Smooth muscle cell (in vitro differentiated cells): ENCODE measurements around the gene STXBP5. TPM values are rescaled to one million over a fixed set of nuclear protein-coding genes. Genes with fewer than 3 reads are reported as not detected.

Source experiments
- DNase-seq: peaks from one replicate; lab custom pipeline; 2025; ENCODE audit not compliant: unreplicated experiment; lab: John Stamatoyannopoulos, UW
- H2AFZ ChIP-seq: fragments of 200-600 bp; sonication (generic); 2 replicates; pipeline ENCODE4 v1.6.0; 2016; ENCODE audit warnings: antibody characterized with exemption, low read depth, mild to moderate bottlenecking
- H3F3A ChIP-seq: fragments of 200-600 bp; sonication (generic); 2 replicates; pipeline ENCODE4 v1.6.0; 2017; ENCODE audit warnings: antibody characterized with exemption, low read depth
- H3K27ac ChIP-seq: fragments of 200-600 bp; sonication (generic); 2 replicates; pipeline ENCODE4 v1.5.1; 2016; ENCODE audit warnings: low read depth, mild to moderate bottlenecking
- H3K27me3 ChIP-seq: fragments of 200-600 bp; sonication (generic); 2 replicates; pipeline ENCODE4 v1.6.1; 2016; ENCODE audit warnings: low read depth, mild to moderate bottlenecking
- H3K36me3 ChIP-seq: fragments of 200-600 bp; sonication (generic); 2 replicates; pipeline ENCODE4 v1.5.1; 2016; ENCODE audit warnings: low read depth
- H3K4me1 ChIP-seq: fragments of 200-600 bp; sonication (generic); 2 replicates; pipeline ENCODE4 v1.5.1; 2016; ENCODE audit warnings: low read depth
- H3K4me2 ChIP-seq: fragments of 200-600 bp; sonication (generic); 2 replicates; pipeline ENCODE4 v1.6.0; 2016; ENCODE audit warnings: mild to moderate bottlenecking
- H3K4me3 ChIP-seq: fragments of 200-600 bp; sonication (generic); 2 replicates; pipeline ENCODE4 v1.5.1; 2016; ENCODE audit warnings: mild to moderate bottlenecking
- H3K79me2 ChIP-seq: fragments of 200-600 bp; sonication (generic); 2 replicates; pipeline ENCODE4 v1.6.0; 2016; ENCODE audit warnings: low read depth, mild to moderate bottlenecking
- H3K9ac ChIP-seq: fragments of 200-600 bp; sonication (generic); 2 replicates; pipeline ENCODE4 v1.6.0; 2016; ENCODE audit warnings: low read depth
- H3K9me3 ChIP-seq: fragments of 200-600 bp; sonication (generic); replicated peaks from 2 replicates; pipeline ENCODE4 v1.5.1; 2016; ENCODE audit warnings: low read depth
- H4K20me1 ChIP-seq: fragments of 200-600 bp; sonication (generic); 2 replicates; pipeline ENCODE4 v1.6.0; 2016; ENCODE audit warnings: low read depth
- WGBS: methylation state at CpG from one replicate; pipeline ENCODE4 v1.1.7; 2016; ENCODE audit warnings: low lambda C conversion rate; 5-methylcytosine and 5-hydroxymethylcytosine counted together
- polyA plus RNA-seq: library from polyadenylated mRNA; unstranded; fragments of >200 nt; fragmentation: Nextera tagmentation; extraction: Ambion mirVana; gene quantifications from 2 replicates; pipeline ENCODE4 v1.2.1, GENCODE V29; 2016
- total RNA-seq: library from RNA; depleted of rRNA; stranded (reverse); fragments of >200 nt; gene quantifications from 2 replicates; pipeline ENCODE4 v1.2.3, GENCODE V29; 2014
- TF ChIP-seq, protein P1 (sequence below): fragments of 200-600 bp; sonication (generic); IDR thresholded peaks from 2 replicates; pipeline ENCODE4 v1.5.1; 2017; ENCODE audit warnings: borderline replicate concordance, mild to moderate bottlenecking, antibody characterized with exemption; ENCODE audit not compliant: insufficient read depth, poor library complexity, severe bottlenecking

STXBP5 gene
- total and polyA plus RNA-seq, 2 experiments from 2014 or later = 8.8 to 25.2 TPM

GRCh38 chr6:147434076-147434475, 229.9 kb downstream of the STXBP5 start:
- no peaks in the 10 kb centered on the region for H3F3A ChIP-seq
- H3K4me2 ChIP-seq = peak overlapping the region; percentile 53
- peak overlapping the region; percentile 11 for H3K27ac ChIP-seq
- 80% methylated on average over 4 of the region's 4 CpGs for WGBS
- H3K27me3 ChIP-seq = no peaks in the 10 kb centered on the region
- no peaks in the 10 kb centered on the region for H3K36me3 ChIP-seq
- no peak overlapping the region for H3K4me3 ChIP-seq
- H4K20me1 ChIP-seq = no peaks in the 10 kb centered on the region
- H3K79me2 ChIP-seq = no peaks in the 10 kb centered on the region
- H2AFZ ChIP-seq = peak overlapping the region; percentile 2
- no peaks in the 10 kb centered on the region for H3K9me3 ChIP-seq
- TF ChIP-seq, protein P1, sequence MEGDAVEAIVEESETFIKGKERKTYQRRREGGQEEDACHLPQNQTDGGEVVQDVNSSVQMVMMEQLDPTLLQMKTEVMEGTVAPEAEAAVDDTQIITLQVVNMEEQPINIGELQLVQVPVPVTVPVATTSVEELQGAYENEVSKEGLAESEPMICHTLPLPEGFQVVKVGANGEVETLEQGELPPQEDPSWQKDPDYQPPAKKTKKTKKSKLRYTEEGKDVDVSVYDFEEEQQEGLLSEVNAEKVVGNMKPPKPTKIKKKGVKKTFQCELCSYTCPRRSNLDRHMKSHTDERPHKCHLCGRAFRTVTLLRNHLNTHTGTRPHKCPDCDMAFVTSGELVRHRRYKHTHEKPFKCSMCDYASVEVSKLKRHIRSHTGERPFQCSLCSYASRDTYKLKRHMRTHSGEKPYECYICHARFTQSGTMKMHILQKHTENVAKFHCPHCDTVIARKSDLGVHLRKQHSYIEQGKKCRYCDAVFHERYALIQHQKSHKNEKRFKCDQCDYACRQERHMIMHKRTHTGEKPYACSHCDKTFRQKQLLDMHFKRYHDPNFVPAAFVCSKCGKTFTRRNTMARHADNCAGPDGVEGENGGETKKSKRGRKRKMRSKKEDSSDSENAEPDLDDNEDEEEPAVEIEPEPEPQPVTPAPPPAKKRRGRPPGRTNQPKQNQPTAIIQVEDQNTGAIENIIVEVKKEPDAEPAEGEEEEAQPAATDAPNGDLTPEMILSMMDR = no peak
- no peaks in the 10 kb centered on the region for H3K4me1 ChIP-seq
- H3K9ac ChIP-seq = no peak overlapping the region
- DNase-seq = no peak

DNA sequence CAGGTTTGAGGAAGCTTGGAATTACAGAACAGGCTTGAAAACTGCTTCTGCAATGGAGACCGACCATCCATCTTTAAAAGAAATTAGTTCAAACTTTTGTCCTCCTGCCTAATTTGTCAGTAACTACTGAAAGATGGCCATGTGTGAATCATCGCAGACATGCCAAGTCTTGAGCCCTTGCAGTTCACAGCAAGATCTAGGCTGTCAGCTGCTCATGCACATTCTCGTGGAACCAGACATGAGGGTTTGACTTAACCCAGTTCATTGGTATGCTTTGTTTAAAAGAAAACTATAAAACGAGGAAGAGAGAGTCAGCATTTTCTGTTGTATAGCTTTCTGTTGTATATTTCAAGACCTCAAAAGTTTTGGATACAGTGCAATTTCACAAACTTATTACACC, 230.3 kb downstream of the STXBP5 start:
- H3K27ac ChIP-seq = peak overlapping the region; percentile 11
- H3K4me3 ChIP-seq = no peak overlapping the region
- no peaks in the 10 kb centered on the region for H3K79me2 ChIP-seq
- H3K4me2 ChIP-seq = peak overlapping the region; percentile 53
- TF ChIP-seq, protein P1 = no peak
- H3K9me3 ChIP-seq = no peaks in the 10 kb centered on the region
- H3F3A ChIP-seq = no peaks in the 10 kb centered on the region
- DNase-seq = no peak
- 13% methylated on average over 4 of the region's 4 CpGs for WGBS
- H3K4me1 ChIP-seq = no peaks in the 10 kb centered on the region
- H3K27me3 ChIP-seq = no peaks in the 10 kb centered on the region
- no peaks in the 10 kb centered on the region for H3K36me3 ChIP-seq
- H2AFZ ChIP-seq = peak overlapping the region; percentile 2
- no peak overlapping the region for H3K9ac ChIP-seq
- no peaks in the 10 kb centered on the region for H4K20me1 ChIP-seq

DNA sequence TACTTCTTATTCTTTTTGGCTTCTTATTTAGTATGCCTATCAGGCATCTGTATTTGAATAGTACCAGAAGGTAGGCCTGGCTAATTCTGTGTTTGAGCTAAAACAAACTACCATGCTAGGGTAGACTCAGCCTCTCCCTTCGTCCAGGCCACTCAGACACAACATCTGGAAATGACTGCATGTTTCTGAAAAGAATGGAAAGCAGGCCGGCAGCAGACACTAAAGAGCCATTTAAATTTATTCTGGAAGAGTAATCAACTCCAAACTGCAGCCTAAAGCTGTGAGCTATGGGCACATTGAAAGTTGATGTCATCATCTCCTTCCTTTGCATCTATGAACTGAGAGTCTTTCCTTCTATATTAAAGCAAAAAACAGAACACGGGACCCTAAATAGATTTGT, 233.4 kb downstream of the STXBP5 start:
- H3K9ac ChIP-seq = no peak overlapping the region
- H3K36me3 ChIP-seq = no peaks in the 10 kb centered on the region
- H2AFZ ChIP-seq = no peak overlapping the region
- no peak overlapping the region for H3K4me3 ChIP-seq
- H3K4me2 ChIP-seq = no peak overlapping the region
- H3K79me2 ChIP-seq = no peaks in the 10 kb centered on the region
- TF ChIP-seq, protein P1 = no peak
- no peaks in the 10 kb centered on the region for H3K9me3 ChIP-seq
- 55% methylated on average over 3 of the region's 3 CpGs for WGBS
- no peaks in the 10 kb centered on the region for H3F3A ChIP-seq
- H3K4me1 ChIP-seq = no peaks in the 10 kb centered on the region
- DNase-seq = no peak
- no peak overlapping the region for H3K27ac ChIP-seq
- H3K27me3 ChIP-seq = no peaks in the 10 kb centered on the region
- H4K20me1 ChIP-seq = no peaks in the 10 kb centered on the region

- WGBS = 70% methylated on average over 9 of the region's 9 CpGs
Observed at GRCh38 chr6:147438758-147439528, 234.7 kb downstream of the STXBP5 start.

More at GRCh38 chr6:147438758-147439528, 234.7 kb downstream of the STXBP5 start:
- H3K9ac ChIP-seq = no peak overlapping the region
- TF ChIP-seq, protein P1 = no peak
- no peaks in the 10 kb centered on the region for H3K9me3 ChIP-seq
- H3K79me2 ChIP-seq = no peaks in the 10 kb centered on the region
- no peak overlapping the region for H3K27ac ChIP-seq
- H3K27me3 ChIP-seq = no peaks in the 10 kb centered on the region
- H2AFZ ChIP-seq = no peak overlapping the region
- no peaks in the 10 kb centered on the region for H3K36me3 ChIP-seq
- H4K20me1 ChIP-seq = no peaks in the 10 kb centered on the region
- no peaks in the 10 kb centered on the region for H3F3A ChIP-seq
- no peak overlapping the region for H3K4me3 ChIP-seq
- no peak overlapping the region for H3K4me2 ChIP-seq
- no peaks in the 10 kb centered on the region for H3K4me1 ChIP-seq
- DNase-seq = no peak
